ENCODE results near the gene SMIM34.
"Not testable (repeated sequence)": the region's sequence is repeated elsewhere in the genome, so short reads cannot be mapped to it uniquely, and the experiment has no call there.

GRCh38 chr21:34407294-34407693 lies 16.5 kb downstream of the SMIM34 start:
- TF ChIP-seq CTCF (IDR thresholded peaks at IDR 0.05; ENCODE audit: borderline replicate concordance, extremely low read depth, low read length, poor library complexity, severe bottlenecking); EZH2 (IDR thresholded peaks at IDR 0.05; ENCODE audit: borderline replicate concordance, low read depth, low read length, severe bottlenecking): not testable (repeated sequence)

Measured in DND-41 (cell line).